OCI-LY3 (cell line): Measurements from ENCODE around the gene CACYBP.

ENCODE experiments used
- CTCF ChIP-seq: fragments of 200-600, 300-600 bp; sonication (generic); IDR thresholded peaks from 2 replicates; pipeline ENCODE4 v1.5.1; 2014; ENCODE audit warnings: antibody characterized with exemption, low read length, low read depth
- EZH2phosphoT487 ChIP-seq: fragments of 200-600 bp; shearing (Covaris generic); IDR thresholded peaks from 2 replicates; pipeline ENCODE4 v1.6.1; 2018; ENCODE audit warnings: antibody characterized with exemption, mixed run types, low read depth

DNA sequence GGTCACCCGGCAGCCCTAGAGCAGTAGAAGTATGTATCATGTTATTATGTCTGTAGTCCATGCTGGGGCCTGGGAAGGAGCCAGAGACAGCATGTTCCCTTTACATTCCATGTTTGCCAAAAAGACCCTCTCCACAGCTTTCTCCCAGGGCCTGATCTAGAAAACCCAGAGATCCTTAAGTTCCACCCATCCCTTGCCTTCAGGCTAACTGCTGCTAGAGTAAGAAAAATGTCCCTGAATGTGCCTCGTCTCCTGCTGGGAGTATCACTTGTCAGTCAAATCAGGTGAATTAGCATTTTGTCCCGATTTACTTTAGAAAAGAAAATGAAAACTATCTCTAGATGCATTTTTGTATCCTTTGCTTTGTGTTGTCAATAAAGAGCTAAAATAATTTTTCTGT, 36.7 kb downstream of the CACYBP start:
- TF ChIP-seq CTCF, result no peak
- no peak for TF ChIP-seq EZH2phosphoT487
